ENCODE data around the gene VPS4B. TPM values are rescaled to one million over a fixed set of nuclear protein-coding genes. Genes with fewer than 3 reads are reported as not detected.

Gene VPS4B
- total and polyA plus RNA-seq, 2 donors (not counting 3 experiments of a cell fraction or from before 2014, with no cell fraction given), result 10.5 to 54.7 TPM

GRCh38 chr18:63344263-63344662 is 78.0 kb downstream of the VPS4B start:
- H2AFZ ChIP-seq (ENCODE audit: low read depth, low read length), result no peak overlapping the region
- H4K20me1 ChIP-seq (replicated peaks; ENCODE audit: control insufficient read depth, extremely low read depth, insufficient read depth, low read length), result no peaks in the 10 kb centered on the region
- H3K9me1 ChIP-seq (replicated peaks; ENCODE audit: control insufficient read depth, extremely low read depth, insufficient read depth, low read length), result no peaks in the 10 kb centered on the region
- no peak overlapping the region for H3K4me2 ChIP-seq (ENCODE audit: insufficient read depth, low read length)
- H3K9ac ChIP-seq (replicated peaks; ENCODE audit: extremely low read depth, insufficient read depth, low read length), result no peak overlapping the region
- no peaks in the 10 kb centered on the region for H3K27me3 ChIP-seq (ENCODE audit: control insufficient read depth in 2 of 2, insufficient read depth in 2 of 2, low read length in 2 of 2)
- dilution Hi-C loops (cut with MboI; ENCODE audit: extremely low pct_ligation_motif_present, low sequenced_read_pairs) (no loop called here), intact Hi-C loops (cut with micrococcal nuclease) (loop anchor here (5.0 kb wide), 1 partner anchor 78 kb away; the partner anchor contains the start of gene VPS4B)
- no TSS peak for BruUV-seq (replicated peaks)
- FAIRE-seq (no peak), DNase-seq (ENCODE audit: low read depth, low spot score) (no peak)
- peaks cover 14 to 23% of the 10 kb centered on the region in 2 experiments for H3K36me3 ChIP-seq (ENCODE audit: control insufficient read depth in 2 of 2, extremely low read depth in 1 of 2, insufficient read depth in 2 of 2, low read length in 2 of 2)
- CTCF ChIA-PET, result interaction anchor here (0.7 to 4.7 kb wide), 2 partner anchors 93 to 95 kb away, joined by 3 to 34 read pairs; no protein-coding TSS in a partner anchor
- no peaks in the 10 kb centered on the region for H3K4me1 ChIP-seq (ENCODE audit: control insufficient read depth, extremely low read depth, insufficient read depth, low read length)
- H3K79me2 ChIP-seq (ENCODE audit: control insufficient read depth, insufficient read depth, low read length), result no peaks in the 10 kb centered on the region
- no peaks in the 10 kb centered on the region for H3K9me3 ChIP-seq (replicated peaks; ENCODE audit: control insufficient read depth, insufficient read depth, low read length)
- H3K4me3 ChIP-seq (replicated peaks in 1 of 3; ENCODE audit: insufficient read depth in 1 of 3, low read depth in 1 of 3, low read length in 3 of 3), result no peak overlapping the region
- TF ChIP-seq POLR2AphosphoS5 (IDR thresholded peaks at IDR 0.05; ENCODE audit: insufficient read depth, low read depth, low read length) (no peak), FOS (IDR thresholded peaks at IDR 0.05; ENCODE audit: borderline replicate concordance, insufficient read depth, low read length) (no peak), EZH2 (IDR thresholded peaks at IDR 0.05; ENCODE audit: borderline replicate concordance, low read depth, low read length, severe bottlenecking) (no peak), MAX (IDR thresholded peaks at IDR 0.05; ENCODE audit: insufficient read depth, insufficient read length) (no peak), GATA2 (IDR thresholded peaks at IDR 0.05; ENCODE audit: insufficient read depth, insufficient read length, low read depth, low read length) (no peak), JUN (IDR thresholded peaks at IDR 0.05; ENCODE audit: borderline replicate concordance, insufficient read depth, insufficient read length, low read depth) (no peak), MYC (IDR thresholded peaks at IDR 0.05; ENCODE audit: low read depth, low read length) (no peak), POLR2A (IDR thresholded peaks at IDR 0.05; ENCODE audit: low read depth, low read length) (no peak), CTCF (IDR thresholded peaks at IDR 0.05; ENCODE audit: extremely low read depth in 1 of 2, insufficient read depth in 1 of 2, low read depth in 1 of 2, low read length in 2 of 2) (no peak)
- POLR2A ChIA-PET, result no interaction called here
- no peak overlapping the region for H3K27ac ChIP-seq (ENCODE audit: insufficient read depth, low read depth, low read length)
